Brain microvascular endothelial cell (primary cell): ENCODE data around the gene PSMC3.
"Not testable (repeated sequence)": the region's sequence is repeated elsewhere in the genome, so short reads cannot be mapped to it uniquely, and the experiment has no call there.

Source experiments
- DNase-seq: peaks from one replicate; pipeline ENCODE4 v3.0.0-alpha.2; 2020
- H3K27ac ChIP-seq: fragments of 250-450 bp; sonication (Bioruptor Pico); 2 replicates; pipeline ENCODE4 v1.5.1; 2020; ENCODE audit warnings: mild to moderate bottlenecking, moderate library complexity
- H3K27me3 ChIP-seq: fragments of 250-450 bp; sonication (Bioruptor Pico); replicated peaks from 2 replicates; pipeline ENCODE4 v1.5.1; 2020; ENCODE audit warnings: mild to moderate bottlenecking
- H3K36me3 ChIP-seq: fragments of 250-450 bp; sonication (Bioruptor Pico); replicated peaks from 2 replicates; pipeline ENCODE4 v1.5.1; 2020; ENCODE audit warnings: mild to moderate bottlenecking
- H3K4me3 ChIP-seq: 2 replicates; pipeline ENCODE4 v1.5.1; 2011; ENCODE audit warnings: low read depth, mild to moderate bottlenecking, control low read depth, low read length, moderate library complexity
- in situ Hi-C: cut with HindIII; loops from 2 replicates; pipeline ENCODE4 v1.10.0; 2017; ENCODE audit warnings: low sequenced_read_pairs, low pct_ligation_motif_present
- TF ChIP-seq, protein P1 (sequence below): IDR thresholded peaks from 2 replicates; pipeline ENCODE4 v1.5.1; 2011; ENCODE audit warnings: low read depth, mild to moderate bottlenecking, moderate library complexity, low read length, control low read depth, inconsistent platforms; ENCODE audit errors: missing control alignments

Gene PSMC3

DNA sequence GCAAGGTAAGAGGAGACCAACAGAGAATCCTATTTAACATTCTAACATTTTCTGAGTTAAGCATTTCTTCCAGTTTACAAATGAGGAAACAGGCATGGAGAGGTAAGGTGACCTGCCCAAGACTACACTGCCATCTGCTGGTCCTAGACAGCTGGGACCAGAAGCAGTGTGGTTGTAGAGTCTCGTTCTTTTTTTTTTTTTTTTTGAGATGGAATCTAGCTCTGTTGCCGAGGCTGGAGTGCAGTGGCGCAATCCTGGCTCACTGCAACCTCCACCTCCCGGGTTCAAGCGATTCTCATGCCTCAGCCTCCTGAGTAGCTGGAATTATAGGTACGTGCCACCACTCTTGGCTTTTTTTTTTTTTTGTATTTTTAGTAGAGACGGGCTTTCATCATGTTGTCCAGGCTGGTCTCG, 28.0 kb upstream of the PSMC3 start:
- H3K4me3 ChIP-seq, H3K27me3 ChIP-seq, H3K27ac ChIP-seq, in situ Hi-C loops, H3K36me3 ChIP-seq: not testable (repeated sequence)
- DNase-seq = peak; percentile 73
- TF ChIP-seq, protein P1, sequence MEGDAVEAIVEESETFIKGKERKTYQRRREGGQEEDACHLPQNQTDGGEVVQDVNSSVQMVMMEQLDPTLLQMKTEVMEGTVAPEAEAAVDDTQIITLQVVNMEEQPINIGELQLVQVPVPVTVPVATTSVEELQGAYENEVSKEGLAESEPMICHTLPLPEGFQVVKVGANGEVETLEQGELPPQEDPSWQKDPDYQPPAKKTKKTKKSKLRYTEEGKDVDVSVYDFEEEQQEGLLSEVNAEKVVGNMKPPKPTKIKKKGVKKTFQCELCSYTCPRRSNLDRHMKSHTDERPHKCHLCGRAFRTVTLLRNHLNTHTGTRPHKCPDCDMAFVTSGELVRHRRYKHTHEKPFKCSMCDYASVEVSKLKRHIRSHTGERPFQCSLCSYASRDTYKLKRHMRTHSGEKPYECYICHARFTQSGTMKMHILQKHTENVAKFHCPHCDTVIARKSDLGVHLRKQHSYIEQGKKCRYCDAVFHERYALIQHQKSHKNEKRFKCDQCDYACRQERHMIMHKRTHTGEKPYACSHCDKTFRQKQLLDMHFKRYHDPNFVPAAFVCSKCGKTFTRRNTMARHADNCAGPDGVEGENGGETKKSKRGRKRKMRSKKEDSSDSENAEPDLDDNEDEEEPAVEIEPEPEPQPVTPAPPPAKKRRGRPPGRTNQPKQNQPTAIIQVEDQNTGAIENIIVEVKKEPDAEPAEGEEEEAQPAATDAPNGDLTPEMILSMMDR = peak; percentile 88

DNA sequence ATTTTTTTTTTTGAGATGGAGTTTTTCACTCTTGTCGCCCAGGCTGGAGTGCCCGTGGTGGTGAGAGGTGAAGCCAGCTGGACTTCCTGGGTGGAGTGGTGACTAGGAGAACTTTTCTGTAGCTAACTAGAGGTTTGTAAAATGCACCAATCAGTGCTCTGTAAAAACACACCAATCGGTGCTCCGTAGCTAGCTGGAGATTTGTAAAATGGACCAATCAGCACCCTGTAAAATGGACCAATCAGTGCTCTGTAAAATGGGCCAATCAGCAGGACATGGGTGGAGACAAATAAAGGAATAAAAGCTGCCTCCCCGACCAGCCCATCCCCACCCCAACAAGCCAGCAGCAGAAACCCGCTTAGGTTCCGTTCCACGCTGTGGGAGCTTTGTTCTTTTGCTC, 27.1 kb upstream of the PSMC3 start:
- Histone ChIP-seq H3K27ac (no peak overlapping the region), H3K36me3 (no peaks in the 10 kb centered on the region), H3K27me3 (no peaks in the 10 kb centered on the region), H3K4me3 (no peak overlapping the region)
- TF ChIP-seq, protein P1 = no peak
- in situ Hi-C loops = no loop called here
- DNase-seq = no peak

DNA sequence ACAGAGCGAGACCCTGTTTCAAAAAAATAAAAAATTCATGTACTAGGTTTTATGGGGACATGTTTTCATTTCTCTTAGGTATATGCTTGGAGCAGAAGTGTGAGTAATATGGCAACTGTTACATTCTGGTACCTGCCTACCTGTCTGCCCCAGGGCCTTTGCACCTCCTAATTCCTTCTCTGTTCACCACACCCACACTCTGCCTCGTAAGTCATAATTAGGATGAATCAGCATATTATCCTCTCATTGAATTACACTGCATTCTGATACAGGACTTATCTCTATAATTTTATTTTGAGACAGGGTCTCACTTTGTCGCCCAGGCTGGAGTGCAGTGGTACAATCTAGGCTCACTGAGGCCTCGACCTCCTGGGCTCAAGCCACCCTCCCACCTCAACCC, 25.8 kb upstream of the PSMC3 start:
- Histone ChIP-seq H3K4me3 (no peak overlapping the region), H3K36me3 (no peaks in the 10 kb centered on the region), H3K27ac (no peak overlapping the region), H3K27me3 (no peaks in the 10 kb centered on the region)
- TF ChIP-seq, protein P1 = no peak
- in situ Hi-C loops = no loop called here
- DNase-seq = no peak

DNA sequence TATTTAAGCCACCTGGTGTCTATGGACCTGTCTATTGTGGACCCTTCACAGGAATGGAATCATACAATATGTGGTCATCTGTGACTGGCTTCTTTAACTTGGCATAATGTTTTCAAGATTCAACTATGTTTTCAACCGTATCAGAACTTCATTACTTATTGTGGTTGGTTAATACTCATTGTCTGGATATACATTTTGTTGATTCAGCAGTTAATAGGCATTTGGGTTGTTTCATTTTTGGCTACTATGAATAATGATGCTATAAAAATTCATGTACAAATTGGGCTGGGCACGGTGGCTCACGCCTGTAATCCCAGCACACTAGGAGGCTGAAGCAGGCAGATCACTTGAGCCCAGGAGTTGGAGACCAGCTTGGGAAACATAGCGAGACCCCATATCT, 25.2 kb upstream of the PSMC3 start:
- Histone ChIP-seq H3K27me3 (no peaks in the 10 kb centered on the region), H3K36me3 (no peaks in the 10 kb centered on the region), H3K4me3 (no peak overlapping the region), H3K27ac (no peak overlapping the region)
- in situ Hi-C loops = no loop called here
- no peak for DNase-seq
- TF ChIP-seq, protein P1 = no peak

DNA sequence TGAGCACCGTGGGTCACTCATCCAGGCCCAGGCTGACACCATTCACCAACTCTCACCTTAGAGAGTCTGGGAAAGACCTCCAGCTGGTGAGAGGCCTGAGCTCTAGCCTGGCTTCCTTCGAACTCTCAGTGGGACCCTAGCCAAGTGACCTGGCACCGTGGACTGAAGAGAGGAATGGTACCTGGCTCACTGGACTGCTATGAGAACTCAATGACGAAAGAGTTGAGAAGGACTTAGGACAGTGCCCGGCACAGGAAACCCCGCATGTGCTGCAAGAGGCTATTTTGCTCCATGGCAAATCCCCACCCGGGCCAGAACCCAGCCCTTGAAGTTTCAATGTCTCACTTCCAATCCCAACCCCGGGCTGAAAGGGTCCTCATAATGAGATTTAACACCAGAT, 23.3 kb upstream of the PSMC3 start:
- DNase-seq = no peak
- Histone ChIP-seq H3K27ac (no peak overlapping the region), H3K36me3 (no peaks in the 10 kb centered on the region), H3K4me3 (no peak overlapping the region), H3K27me3 (no peaks in the 10 kb centered on the region)
- TF ChIP-seq, protein P1 = no peak
- in situ Hi-C loops = no loop called here
